GM23248 (cell line): ENCODE results near the gene SPDYC.

ENCODE experiments used
- EZH2 ChIP-seq: fragments of 200-600 bp; sonication (generic); IDR thresholded peaks from 2 replicates; pipeline ENCODE4 v1.6.1; 2018; ENCODE audit warnings: antibody characterized with exemption, mild to moderate bottlenecking; ENCODE audit not compliant: insufficient read depth, poor library complexity, severe bottlenecking
- EZH2phosphoT487 ChIP-seq: fragments of 200-600 bp; sonication (generic); IDR thresholded peaks from 2 replicates; pipeline ENCODE4 v1.6.1; 2018; ENCODE audit warnings: antibody characterized with exemption, moderate library complexity, mild to moderate bottlenecking, low read depth; ENCODE audit not compliant: insufficient read depth

DNA sequence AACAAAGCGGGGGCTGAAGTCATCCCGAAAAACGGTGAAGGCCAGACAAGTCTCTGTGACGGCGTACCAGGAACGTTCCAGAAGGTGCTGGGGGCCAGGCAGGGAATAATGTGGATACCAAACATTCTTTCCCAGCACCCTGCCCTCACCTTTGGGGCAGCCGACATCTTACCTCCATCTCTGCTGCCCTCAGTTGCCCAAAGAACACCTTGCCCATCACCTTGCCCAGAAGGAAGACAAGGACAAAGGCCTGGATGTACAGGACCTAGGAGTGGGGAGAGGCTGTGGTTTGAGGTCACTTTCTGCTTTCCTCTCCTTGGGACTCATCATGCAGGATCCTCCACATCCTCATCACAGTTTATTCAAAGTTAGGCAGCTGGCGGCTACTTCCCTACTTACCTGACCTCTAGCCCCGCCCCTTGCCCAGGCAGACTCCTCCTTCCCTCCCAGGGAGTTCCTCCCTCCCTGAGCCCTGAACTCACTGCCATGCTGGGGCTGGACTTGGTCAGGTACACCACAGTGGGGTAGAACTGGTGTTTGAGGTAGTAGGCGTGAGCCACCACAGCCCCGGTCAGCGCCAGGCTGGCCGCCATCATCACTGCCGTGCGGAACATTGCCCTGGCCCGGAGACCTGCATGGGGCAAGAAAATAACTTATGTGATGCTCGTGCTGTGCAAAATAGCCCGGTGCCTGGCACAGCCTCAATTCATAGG, 36.9 kb upstream of the SPDYC start:
- no peak for TF ChIP-seq EZH2
- no peak for TF ChIP-seq EZH2phosphoT487
